Measurements from ENCODE around the gene MAP2K1. TPM values are rescaled to one million over a fixed set of nuclear protein-coding genes. Genes with fewer than 3 reads are reported as not detected.
A peak's percentile ranks its signal among the peaks of the same experiment; 100 is the strongest.
"Not testable (repeated sequence)": the region's sequence is repeated elsewhere in the genome, so short reads cannot be mapped to it uniquely, and the experiment has no call there.

Gene MAP2K1
- total RNA-seq, 1 donor from 2014 or later, result 23.6 TPM

- no peak for TF ChIP-seq CTCF (IDR thresholded peaks at IDR 0.05)
- TF ChIP-seq POLR2AphosphoS5 (IDR thresholded peaks at IDR 0.05; ENCODE audit: insufficient read depth in 1 of 2, low read depth in 1 of 2), result no peak
- no peak for TF ChIP-seq POLR2A (IDR thresholded peaks at IDR 0.05)
- intact Hi-C loops (cut with DNase I), result no loop called here
These were observed 7.8 kb upstream of the MAP2K1 start for GRCh38 chr15:66378814-66379430.

GRCh38 chr15:66381376-66381775 lies 5.3 kb upstream of the MAP2K1 start:
- H3K36me3 ChIP-seq; H3K9me3 ChIP-seq; DNase-seq (ENCODE audit: extremely low spot score in 2 of 2); H3K27me3 ChIP-seq; intact Hi-C loops (cut with DNase I); H3K4me3 ChIP-seq; H3K27ac ChIP-seq: not testable (repeated sequence)
- H3K4me1 ChIP-seq, result peaks cover 13% of the 10 kb centered on the region

More at GRCh38 chr15:66378814-66379430, 7.8 kb upstream of the MAP2K1 start:
- peaks cover 4% of the 10 kb centered on the region for H3K9me3 ChIP-seq
- H3K4me1 ChIP-seq, result no peaks in the 10 kb centered on the region
- no peak for DNase-seq (ENCODE audit: extremely low spot score in 2 of 2)
- H3K27me3 ChIP-seq, result no peaks in the 10 kb centered on the region
- H3K4me3 ChIP-seq, result no peak overlapping the region
- no peaks in the 10 kb centered on the region for H3K36me3 ChIP-seq
- H3K27ac ChIP-seq, result no peak overlapping the region

GRCh38 chr15:66387163-66388042 lies 691 bp downstream of the MAP2K1 start:
- intact Hi-C loops (cut with DNase I), result no loop called here
- Histone ChIP-seq H3K36me3 (no peaks in the 10 kb centered on the region), H3K9me3 (no peaks in the 10 kb centered on the region), H3K4me1 (peaks cover 52% of the 10 kb centered on the region), H3K4me3 (peak overlapping the region; percentile 85 to 86), H3K27me3 (no peaks in the 10 kb centered on the region), H3K27ac (peak overlapping the region; percentile 95)
- peak in 1 of 2 donors; percentile 87 for DNase-seq (ENCODE audit: extremely low spot score in 2 of 2)
- TF ChIP-seq POLR2AphosphoS5 (IDR thresholded peaks at IDR 0.05; ENCODE audit: insufficient read depth in 1 of 2, low read depth in 1 of 2), result peak in 1 of 2 donors; percentile 12
- no peak for TF ChIP-seq POLR2A (IDR thresholded peaks at IDR 0.05)
- peak in 1 of 3 experiments; percentile 4 for TF ChIP-seq CTCF (IDR thresholded peaks at IDR 0.05)

- Histone ChIP-seq H3K36me3 (no peaks in the 10 kb centered on the region), H3K9me3 (no peaks in the 10 kb centered on the region), H3K4me3 (peak overlapping the region; percentile 85 to 86), H3K27ac (no peak overlapping the region), H3K27me3 (no peaks in the 10 kb centered on the region), H3K4me1 (peaks cover 52% of the 10 kb centered on the region)
- no peak for TF ChIP-seq CTCF (IDR thresholded peaks at IDR 0.05)
- no peak for TF ChIP-seq POLR2AphosphoS5 (IDR thresholded peaks at IDR 0.05; ENCODE audit: insufficient read depth in 1 of 2, low read depth in 1 of 2)
- no peak for TF ChIP-seq POLR2A (IDR thresholded peaks at IDR 0.05)
- no peak for DNase-seq (ENCODE audit: extremely low spot score in 2 of 2)
- intact Hi-C loops (cut with DNase I), result no loop called here
These were observed 1.3 kb downstream of the MAP2K1 start for GRCh38 chr15:66388043-66388363.

- TF ChIP-seq CTCF (IDR thresholded peaks at IDR 0.05) (no peak), POLR2A (IDR thresholded peaks at IDR 0.05) (no peak), POLR2AphosphoS5 (IDR thresholded peaks at IDR 0.05; ENCODE audit: insufficient read depth in 1 of 2, low read depth in 1 of 2) (no peak)
- intact Hi-C loops (cut with DNase I), result no loop called here
- no peak overlapping the region for H3K27ac ChIP-seq
These were observed 1.9 kb downstream of the MAP2K1 start for GRCh38 chr15:66388576-66388975.

More at GRCh38 chr15:66388576-66388975, 1.9 kb downstream of the MAP2K1 start:
- DNase-seq (ENCODE audit: extremely low spot score in 2 of 2), result no peak
- peak overlapping the region in 1 of 2 donors; percentile 86 for H3K4me3 ChIP-seq
- no peaks in the 10 kb centered on the region for H3K36me3 ChIP-seq
- no peaks in the 10 kb centered on the region for H3K9me3 ChIP-seq
- H3K27me3 ChIP-seq, result no peaks in the 10 kb centered on the region
- H3K4me1 ChIP-seq, result peaks cover 52% of the 10 kb centered on the region
